Ovary (tissue), 3 donors: ENCODE results near the gene C2CD3.

Experiments used
- CTCF ChIP-seq, 3 donors: fragments of 450-650 bp in 2 of 3; fragments of 200-600 bp in 1 of 3; IDR thresholded peaks; one replicate each; pipeline versions ENCODE4 v1.5.1 to v1.8.0; 2016 to 2022; ENCODE audit warnings: antibody characterized with exemption in 3 of 3, mild to moderate bottlenecking in 1 of 3
- EP300 ChIP-seq: sonication (generic); formaldehyde crosslinking; IDR thresholded peaks from one replicate; pipeline ENCODE4 v1.6.1; 2017; ENCODE audit warnings: antibody characterized with exemption
- donor health status: DM: no; HTN: no; CAD: no.

GRCh38 chr11:74022546-74022945 is 148.3 kb downstream of the C2CD3 start:
- TF ChIP-seq CTCF (IDR thresholded peaks at IDR 0.05) = no peak
- TF ChIP-seq EP300 = no peak
